ENCODE data around the gene TPI1. TPM values are rescaled to one million over a fixed set of nuclear protein-coding genes. Genes with fewer than 3 reads are reported as not detected.
A peak's percentile ranks its signal among the peaks of the same experiment; 100 is the strongest.

TPI1 gene
- total RNA-seq, 1 donor from 2014 or later = 482 TPM

DNA sequence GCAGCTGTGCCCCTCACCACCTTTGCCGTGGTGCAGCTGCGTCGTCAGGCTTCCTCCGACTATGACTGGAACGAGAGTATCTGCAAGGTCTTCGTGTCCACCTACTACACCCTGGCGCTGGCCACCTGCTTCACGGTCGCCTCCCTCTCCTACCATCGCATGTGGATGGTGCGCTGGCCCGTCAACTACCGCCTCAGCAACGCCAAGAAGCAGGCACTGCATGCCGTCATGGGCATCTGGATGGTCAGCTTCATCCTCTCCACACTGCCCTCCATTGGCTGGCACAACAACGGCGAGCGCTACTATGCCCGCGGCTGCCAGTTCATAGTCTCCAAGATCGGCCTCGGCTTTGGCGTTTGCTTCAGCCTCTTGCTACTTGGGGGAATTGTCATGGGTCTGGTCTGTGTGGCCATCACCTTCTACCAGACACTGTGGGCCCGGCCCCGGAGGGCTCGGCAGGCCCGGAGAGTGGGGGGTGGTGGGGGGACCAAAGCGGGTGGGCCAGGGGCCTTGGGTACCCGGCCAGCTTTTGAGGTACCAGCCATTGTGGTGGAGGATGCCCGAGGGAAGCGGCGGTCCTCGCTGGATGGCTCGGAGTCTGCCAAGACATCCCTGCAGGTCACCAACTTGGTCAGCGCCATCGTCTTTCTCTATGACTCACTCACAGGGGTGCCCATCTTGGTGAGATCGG, 43.1 kb upstream of the TPI1 start:
- Histone ChIP-seq H3K4me1 (peaks cover 3 to 23% of the 10 kb centered on the region in 2 donors), H3K4me3 (no peak overlapping the region), H3K9me3 (no peaks in the 10 kb centered on the region), H3K27me3 (peaks cover 7% of the 10 kb centered on the region), H3K36me3 (no peaks in the 10 kb centered on the region), H3K27ac (no peak overlapping the region)
- intact Hi-C loops (cut with DNase I) = loop anchor here (2.0 kb wide), 1 partner anchor 45 kb away; no protein-coding TSS in a partner anchor
- TF ChIP-seq, protein P1, sequence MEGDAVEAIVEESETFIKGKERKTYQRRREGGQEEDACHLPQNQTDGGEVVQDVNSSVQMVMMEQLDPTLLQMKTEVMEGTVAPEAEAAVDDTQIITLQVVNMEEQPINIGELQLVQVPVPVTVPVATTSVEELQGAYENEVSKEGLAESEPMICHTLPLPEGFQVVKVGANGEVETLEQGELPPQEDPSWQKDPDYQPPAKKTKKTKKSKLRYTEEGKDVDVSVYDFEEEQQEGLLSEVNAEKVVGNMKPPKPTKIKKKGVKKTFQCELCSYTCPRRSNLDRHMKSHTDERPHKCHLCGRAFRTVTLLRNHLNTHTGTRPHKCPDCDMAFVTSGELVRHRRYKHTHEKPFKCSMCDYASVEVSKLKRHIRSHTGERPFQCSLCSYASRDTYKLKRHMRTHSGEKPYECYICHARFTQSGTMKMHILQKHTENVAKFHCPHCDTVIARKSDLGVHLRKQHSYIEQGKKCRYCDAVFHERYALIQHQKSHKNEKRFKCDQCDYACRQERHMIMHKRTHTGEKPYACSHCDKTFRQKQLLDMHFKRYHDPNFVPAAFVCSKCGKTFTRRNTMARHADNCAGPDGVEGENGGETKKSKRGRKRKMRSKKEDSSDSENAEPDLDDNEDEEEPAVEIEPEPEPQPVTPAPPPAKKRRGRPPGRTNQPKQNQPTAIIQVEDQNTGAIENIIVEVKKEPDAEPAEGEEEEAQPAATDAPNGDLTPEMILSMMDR (IDR thresholded peaks at IDR 0.05) = no peak
- DNase-seq (ENCODE audit: low spot score in 2 of 2) = no peak

DNA sequence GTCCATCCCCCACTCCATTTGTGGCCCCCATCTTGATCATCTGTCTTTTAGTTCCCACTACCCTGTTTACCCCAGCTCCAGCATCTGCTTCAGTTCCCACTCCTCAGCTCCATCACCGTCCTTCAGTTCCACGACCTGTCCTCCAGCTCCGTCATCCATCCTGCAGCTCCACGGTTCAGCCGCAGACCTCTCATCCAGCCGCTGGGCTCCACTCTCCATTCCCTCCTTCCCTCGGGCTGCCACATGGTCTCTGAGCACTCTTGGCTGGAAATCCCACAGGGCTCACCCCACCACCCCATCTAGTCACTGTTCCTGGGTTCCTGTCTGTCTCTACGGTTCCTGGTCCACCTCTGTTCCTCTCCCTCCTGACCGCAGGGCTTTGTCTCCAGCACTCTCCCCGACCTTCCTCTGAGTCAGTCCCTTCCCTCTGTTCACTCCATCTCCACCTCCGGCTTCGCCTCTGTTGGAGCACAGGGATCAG, 42.4 kb upstream of the TPI1 start:
- peak overlapping the region in 1 of 2 donors; percentile 46 for H3K4me3 ChIP-seq
- H3K36me3 ChIP-seq = no peaks in the 10 kb centered on the region
- TF ChIP-seq, protein P1 (IDR thresholded peaks at IDR 0.05) = no peak
- H3K27ac ChIP-seq = no peak overlapping the region
- intact Hi-C loops (cut with DNase I) = loop anchor here (1.0 to 5.0 kb wide), 5 partner anchors 46 to 218 kb away; partner anchors contain the start of genes CHD4, MLF2 and ZNF384
- peaks cover 7% of the 10 kb centered on the region for H3K27me3 ChIP-seq
- H3K4me1 ChIP-seq = peaks cover 3 to 23% of the 10 kb centered on the region in 2 donors
- DNase-seq (ENCODE audit: low spot score in 2 of 2) = no peak
- no peaks in the 10 kb centered on the region for H3K9me3 ChIP-seq

DNA sequence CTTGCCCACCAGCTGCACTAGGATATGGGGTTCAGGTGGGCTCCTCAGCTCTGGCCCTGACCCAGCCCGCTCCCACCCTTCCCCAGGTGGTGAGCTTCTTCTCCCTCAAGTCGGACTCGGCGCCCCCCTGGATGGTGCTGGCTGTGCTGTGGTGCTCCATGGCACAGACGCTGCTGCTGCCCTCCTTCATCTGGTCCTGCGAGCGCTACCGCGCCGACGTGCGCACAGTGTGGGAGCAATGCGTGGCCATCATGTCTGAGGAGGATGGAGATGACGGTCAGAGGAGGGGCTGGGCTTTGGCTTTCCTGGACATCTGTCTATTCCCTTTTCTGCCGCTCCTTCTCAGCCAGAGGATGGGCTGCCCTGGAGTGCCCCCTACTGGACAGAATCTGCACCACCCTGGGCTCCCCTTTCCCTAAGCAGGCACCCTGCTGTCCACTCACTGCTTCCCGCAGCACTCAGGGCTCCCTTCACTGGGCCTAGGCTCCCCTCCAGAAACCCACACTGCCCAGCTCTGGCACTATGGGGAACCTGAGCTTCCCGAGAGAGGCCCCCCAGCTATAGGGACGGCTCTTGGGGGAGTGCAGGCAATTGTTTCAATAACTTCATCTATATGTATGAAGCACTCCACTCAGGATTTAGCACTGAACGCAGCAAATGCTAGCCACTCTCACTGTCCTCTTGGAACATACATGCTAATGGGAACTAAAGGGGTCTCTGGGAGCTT, 41.8 kb upstream of the TPI1 start:
- intact Hi-C loops (cut with DNase I) = loop anchor here (1.0 to 5.0 kb wide), 5 partner anchors 47 to 218 kb away; partner anchors contain the start of genes CHD4, MLF2 and ZNF384
- Histone ChIP-seq H3K4me1 (peaks cover 3 to 23% of the 10 kb centered on the region in 2 donors), H3K9me3 (no peaks in the 10 kb centered on the region), H3K27me3 (peaks cover 7% of the 10 kb centered on the region), H3K4me3 (peak overlapping the region in 1 of 2 donors; percentile 46), H3K27ac (no peak overlapping the region), H3K36me3 (no peaks in the 10 kb centered on the region)
- TF ChIP-seq, protein P1 (IDR thresholded peaks at IDR 0.05) = peak; percentile 90 to 93 (median 91)
- DNase-seq (ENCODE audit: low spot score in 2 of 2) = peak; percentile 53 to 93

DNA sequence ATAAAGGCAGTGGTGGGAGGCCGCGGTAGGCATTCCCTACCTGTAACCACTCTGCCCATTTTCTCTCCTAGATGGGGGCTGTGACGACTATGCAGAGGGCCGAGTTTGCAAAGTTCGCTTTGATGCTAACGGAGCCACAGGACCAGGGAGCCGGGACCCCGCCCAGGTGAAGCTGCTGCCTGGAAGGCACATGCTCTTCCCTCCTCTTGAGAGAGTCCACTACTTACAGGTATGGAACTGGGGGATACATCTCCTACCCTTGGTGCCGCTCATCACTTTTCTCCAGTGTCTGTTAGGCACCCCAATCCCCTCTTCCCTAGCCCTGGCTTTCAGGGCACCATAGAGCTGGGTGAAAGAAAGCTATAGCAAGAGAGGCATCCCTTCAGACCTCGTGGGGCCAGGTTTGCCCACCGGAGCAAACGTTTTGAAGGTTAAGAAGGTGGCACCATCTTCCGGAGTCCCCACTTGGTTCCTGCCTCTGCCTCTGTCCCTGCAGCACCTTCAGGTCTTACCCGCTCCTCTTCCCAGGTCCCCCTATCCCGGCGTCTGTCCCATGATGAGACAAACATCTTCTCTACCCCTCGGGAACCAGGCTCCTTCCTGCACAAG, 41.1 kb upstream of the TPI1 start:
- Histone ChIP-seq H3K9me3 (no peaks in the 10 kb centered on the region), H3K4me1 (peaks cover 3 to 23% of the 10 kb centered on the region in 2 donors), H3K27me3 (peaks cover 7% of the 10 kb centered on the region), H3K36me3 (peaks cover 0 to 4% of the 10 kb centered on the region in 2 donors), H3K4me3 (no peak overlapping the region), H3K27ac (no peak overlapping the region)
- no peak for DNase-seq (ENCODE audit: low spot score in 2 of 2)
- TF ChIP-seq, protein P1 (IDR thresholded peaks at IDR 0.05) = no peak
- intact Hi-C loops (cut with DNase I) = loop anchor here (5.0 kb wide), 2 partner anchors 139 to 219 kb away; partner anchors contain the start of genes CHD4 and ZNF384

DNA sequence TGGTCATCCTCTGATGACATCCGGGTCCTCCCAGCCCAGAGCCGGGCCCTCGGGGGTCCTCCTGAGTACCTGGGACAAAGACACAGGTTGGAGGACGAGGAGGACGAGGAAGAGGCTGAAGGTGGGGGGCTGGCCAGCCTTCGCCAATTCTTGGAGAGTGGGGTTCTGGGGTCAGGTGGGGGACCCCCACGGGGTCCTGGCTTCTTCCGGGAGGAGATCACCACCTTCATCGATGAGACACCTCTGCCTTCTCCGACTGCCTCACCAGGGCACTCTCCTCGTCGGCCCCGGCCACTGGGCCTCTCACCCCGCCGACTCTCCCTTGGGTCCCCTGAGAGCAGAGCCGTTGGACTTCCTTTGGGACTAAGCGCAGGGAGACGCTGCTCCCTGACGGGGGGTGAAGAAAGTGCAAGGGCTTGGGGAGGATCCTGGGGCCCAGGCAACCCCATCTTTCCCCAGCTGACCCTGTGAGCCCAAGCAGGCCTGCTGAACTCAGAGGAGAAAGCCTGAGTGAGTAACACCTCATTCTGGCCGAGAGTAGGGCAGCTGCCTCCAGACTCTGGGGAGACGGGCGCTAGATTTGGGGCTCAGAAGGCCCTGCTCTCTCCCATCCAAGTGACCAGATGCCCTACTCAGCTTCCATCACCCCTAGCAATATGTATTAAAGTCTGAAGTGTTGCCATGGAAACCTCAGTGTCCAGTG, 40.4 kb upstream of the TPI1 start:
- peaks cover 3 to 21% of the 10 kb centered on the region in 2 donors for H3K4me1 ChIP-seq
- peaks cover 5 to 11% of the 10 kb centered on the region in 2 donors for H3K36me3 ChIP-seq
- no peak overlapping the region for H3K4me3 ChIP-seq
- intact Hi-C loops (cut with DNase I) = loop anchor here (5.0 kb wide), 2 partner anchors 140 to 220 kb away; partner anchors contain the start of genes CHD4 and ZNF384
- peak overlapping the region; percentile 54 to 90 for H3K27ac ChIP-seq
- H3K27me3 ChIP-seq = peaks cover 7% of the 10 kb centered on the region
- no peaks in the 10 kb centered on the region for H3K9me3 ChIP-seq
- TF ChIP-seq, protein P1 (IDR thresholded peaks at IDR 0.05) = no peak
- no peak for DNase-seq (ENCODE audit: low spot score in 2 of 2)
